Neural crest cell (in vitro differentiated cells): ENCODE results near the gene PAOX. TPM values are rescaled to one million over a fixed set of nuclear protein-coding genes. Genes with fewer than 3 reads are reported as not detected.

Source experiments
- DNase-seq: peaks from one replicate; pipeline ENCODE4 v3.0.0; 2021; ENCODE audit warnings: low read depth, mixed read lengths, low spot score
- H3K27ac Mint-ChIP-seq: one replicate; pipeline ENCODE4 v1.8.0; 2021; ENCODE audit warnings: mild to moderate bottlenecking, mixed read lengths; ENCODE audit not compliant: unreplicated experiment
- H3K27me3 Mint-ChIP-seq: 2 replicates; pipeline ENCODE4 v1.8.0; 2021; ENCODE audit warnings: low read depth, mild to moderate bottlenecking, mixed read lengths
- H3K36me3 Mint-ChIP-seq: 2 replicates; pipeline ENCODE4 v1.8.0; 2021; ENCODE audit warnings: low read depth, mild to moderate bottlenecking, mixed read lengths
- H3K4me1 Mint-ChIP-seq: 2 replicates; pipeline ENCODE4 v1.8.0; 2021; ENCODE audit warnings: mixed read lengths
- H3K4me3 Mint-ChIP-seq: one replicate; pipeline ENCODE4 v1.8.0; 2021; ENCODE audit warnings: mild to moderate bottlenecking, mixed read lengths
- H3K9me3 Mint-ChIP-seq: 2 replicates; pipeline ENCODE4 v1.8.0; 2021; ENCODE audit warnings: mixed read lengths
- total RNA-seq: library from RNA; stranded (reverse); gene quantifications from 2 replicates; pipeline ENCODE4 v1.2.1, GENCODE V29; 2021
- TF ChIP-seq, protein P1 (sequence below): fragments of 200-600 bp; sonication (generic); conservative IDR thresholded peaks from 2 replicates; pipeline ENCODE4 v1.5.0; 2021; ENCODE audit warnings: antibody characterized with exemption, mild to moderate bottlenecking

PAOX gene
- total RNA-seq, 1 donor from 2014 or later, result 9.7 TPM

DNA sequence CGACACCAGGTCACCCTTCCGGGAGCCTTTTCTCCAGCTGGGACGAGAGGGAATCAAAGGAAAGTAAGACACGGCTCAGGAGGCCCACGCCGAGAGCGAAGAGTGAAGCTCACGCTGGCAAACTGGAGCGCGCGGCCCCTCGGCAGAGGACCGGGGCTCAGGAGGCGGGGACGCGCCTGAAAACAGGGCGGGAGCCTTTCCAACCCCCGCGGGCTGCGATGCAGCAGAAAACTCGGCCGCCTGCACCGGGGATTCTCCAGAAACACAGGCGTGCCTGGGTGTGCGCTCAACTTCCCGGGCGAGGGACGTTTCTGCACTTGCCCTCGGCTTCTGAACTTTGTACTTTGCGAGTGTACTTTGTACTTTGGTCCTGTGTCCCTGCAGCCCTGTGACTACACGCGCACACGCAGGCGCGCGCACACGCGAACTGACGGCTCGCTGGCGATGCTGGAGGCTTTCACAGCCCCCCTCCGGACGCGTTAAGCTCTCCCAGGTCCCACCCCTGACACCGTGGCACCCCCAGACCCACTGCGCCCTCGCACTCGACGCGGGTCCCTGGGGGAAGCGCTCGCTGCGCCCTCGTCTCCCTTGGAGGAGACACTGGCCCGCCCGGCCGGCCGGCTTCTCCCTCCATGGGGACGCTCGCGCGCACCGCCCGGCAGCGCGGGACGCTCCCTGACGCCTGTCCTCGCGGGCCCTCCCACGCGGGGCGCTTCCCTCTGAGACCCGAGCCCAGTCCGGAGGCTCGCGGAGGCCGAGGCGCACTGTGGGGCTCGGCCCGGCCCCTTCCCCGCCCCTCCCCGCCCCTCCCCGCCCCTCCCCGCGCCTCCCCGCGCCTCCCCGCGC is 588 bp upstream of the PAOX start:
- no peak overlapping the region for H3K27ac Mint-ChIP-seq

DNA sequence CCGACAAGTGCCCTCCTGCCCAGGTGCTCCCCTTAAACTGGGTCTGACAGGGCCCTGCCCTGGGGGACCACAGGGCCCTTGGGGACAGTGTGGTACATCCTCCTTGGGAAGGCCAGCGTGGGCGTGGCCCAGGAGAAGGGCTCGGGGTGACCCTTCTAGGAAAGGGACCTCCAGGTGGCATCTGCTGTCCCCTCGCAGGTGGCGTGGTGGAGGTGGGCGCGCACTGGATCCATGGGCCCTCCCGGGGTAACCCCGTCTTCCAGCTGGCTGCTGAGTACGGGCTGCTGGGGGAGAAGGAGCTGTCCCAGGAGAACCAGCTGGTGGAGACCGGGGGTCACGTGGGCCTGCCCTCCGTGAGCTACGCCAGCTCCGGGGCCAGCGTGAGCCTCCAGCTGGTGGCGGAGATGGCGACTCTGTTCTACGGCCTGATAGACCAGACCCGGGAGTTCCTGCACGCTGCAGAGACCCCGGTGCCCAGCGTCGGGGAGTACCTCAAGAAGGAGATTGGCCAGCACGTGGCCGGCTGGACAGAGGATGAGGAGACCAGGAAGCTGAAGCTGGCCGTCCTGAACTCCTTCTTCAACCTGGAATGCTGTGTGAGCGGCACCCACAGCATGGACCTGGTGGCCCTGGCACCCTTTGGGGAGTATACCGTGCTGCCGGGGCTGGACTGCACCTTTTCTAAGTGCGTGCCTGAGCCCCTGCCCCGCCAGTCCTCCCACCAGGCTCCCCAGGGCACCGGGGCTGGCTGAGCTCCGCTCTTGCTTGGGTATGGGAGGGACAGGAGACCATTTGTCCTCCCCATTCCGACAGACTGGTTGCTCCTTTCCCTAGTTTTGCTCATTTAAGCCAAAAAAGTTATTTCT is 972 bp downstream of the PAOX start:
- Mint-ChIP-seq H3K27me3 (peaks cover 4% of the 10 kb centered on the region), H3K4me1 (peaks cover 15% of the 10 kb centered on the region), H3K36me3 (no peaks in the 10 kb centered on the region), H3K9me3 (no peaks in the 10 kb centered on the region), H3K4me3 (peak overlapping the region; percentile 36), H3K27ac (no peak overlapping the region)
- TF ChIP-seq, protein P1, sequence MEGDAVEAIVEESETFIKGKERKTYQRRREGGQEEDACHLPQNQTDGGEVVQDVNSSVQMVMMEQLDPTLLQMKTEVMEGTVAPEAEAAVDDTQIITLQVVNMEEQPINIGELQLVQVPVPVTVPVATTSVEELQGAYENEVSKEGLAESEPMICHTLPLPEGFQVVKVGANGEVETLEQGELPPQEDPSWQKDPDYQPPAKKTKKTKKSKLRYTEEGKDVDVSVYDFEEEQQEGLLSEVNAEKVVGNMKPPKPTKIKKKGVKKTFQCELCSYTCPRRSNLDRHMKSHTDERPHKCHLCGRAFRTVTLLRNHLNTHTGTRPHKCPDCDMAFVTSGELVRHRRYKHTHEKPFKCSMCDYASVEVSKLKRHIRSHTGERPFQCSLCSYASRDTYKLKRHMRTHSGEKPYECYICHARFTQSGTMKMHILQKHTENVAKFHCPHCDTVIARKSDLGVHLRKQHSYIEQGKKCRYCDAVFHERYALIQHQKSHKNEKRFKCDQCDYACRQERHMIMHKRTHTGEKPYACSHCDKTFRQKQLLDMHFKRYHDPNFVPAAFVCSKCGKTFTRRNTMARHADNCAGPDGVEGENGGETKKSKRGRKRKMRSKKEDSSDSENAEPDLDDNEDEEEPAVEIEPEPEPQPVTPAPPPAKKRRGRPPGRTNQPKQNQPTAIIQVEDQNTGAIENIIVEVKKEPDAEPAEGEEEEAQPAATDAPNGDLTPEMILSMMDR, result no peak
- DNase-seq, result no peak

More for the DNA sequence above, 588 bp upstream of the PAOX start:
- peak; percentile 53 for DNase-seq
- TF ChIP-seq, protein P1, result no peak
- Mint-ChIP-seq H3K4me3 (peak overlapping the region; percentile 85), H3K27me3 (peaks cover 4% of the 10 kb centered on the region), H3K9me3 (no peaks in the 10 kb centered on the region), H3K4me1 (peaks cover 27% of the 10 kb centered on the region), H3K36me3 (no peaks in the 10 kb centered on the region)

DNA sequence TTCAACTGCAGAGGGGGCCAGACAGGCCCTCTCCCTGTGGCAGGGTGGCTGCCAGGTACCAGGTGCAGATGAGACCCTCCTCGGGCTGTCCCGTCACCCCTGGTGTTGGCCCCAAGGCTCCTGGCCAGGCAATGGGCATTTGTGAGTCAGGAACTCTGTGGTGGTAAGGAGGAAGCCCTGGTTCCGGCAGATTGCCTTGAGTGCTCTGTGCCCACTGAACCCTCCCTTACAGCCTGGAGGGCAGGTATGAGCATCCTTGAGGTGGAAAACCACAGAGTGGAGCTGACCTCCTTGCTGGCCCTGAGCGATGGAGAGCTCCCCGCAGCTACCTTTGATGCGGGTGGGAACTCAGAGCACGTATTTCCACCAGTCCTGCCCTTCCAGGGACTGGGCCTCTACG is 2.0 kb downstream of the PAOX start:
- no peak for DNase-seq
- Mint-ChIP-seq H3K4me1 (peaks cover 6% of the 10 kb centered on the region), H3K4me3 (peak overlapping the region; percentile 36), H3K36me3 (no peaks in the 10 kb centered on the region), H3K9me3 (no peaks in the 10 kb centered on the region), H3K27me3 (peaks cover 4% of the 10 kb centered on the region), H3K27ac (no peak overlapping the region)
- TF ChIP-seq, protein P1, result no peak

DNA sequence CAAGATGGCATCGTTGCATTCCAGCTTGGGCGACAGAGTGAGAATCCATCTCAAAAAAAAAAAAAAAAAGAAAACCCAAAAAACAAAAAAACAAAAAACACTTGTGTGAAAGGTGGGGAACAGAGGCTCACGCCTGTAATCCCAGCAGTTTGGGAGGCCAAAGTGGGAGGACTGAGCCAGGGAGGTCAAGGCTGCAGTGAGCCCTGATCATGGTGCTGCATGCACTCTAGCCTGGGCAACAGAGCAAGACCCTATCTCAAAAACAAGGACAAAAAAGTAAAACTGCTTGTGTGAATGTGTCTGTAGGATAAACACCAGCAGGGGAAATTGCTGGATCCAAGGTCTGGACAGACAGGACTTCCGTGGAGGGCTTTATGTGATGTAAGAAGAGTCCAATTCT is 4.5 kb downstream of the PAOX start:
- Mint-ChIP-seq H3K27me3 (no peaks in the 10 kb centered on the region), H3K4me1 (peaks cover 6% of the 10 kb centered on the region), H3K27ac (no peak overlapping the region), H3K36me3 (no peaks in the 10 kb centered on the region), H3K9me3 (no peaks in the 10 kb centered on the region), H3K4me3 (no peak overlapping the region)
- TF ChIP-seq, protein P1, result no peak
- DNase-seq, result no peak

DNA sequence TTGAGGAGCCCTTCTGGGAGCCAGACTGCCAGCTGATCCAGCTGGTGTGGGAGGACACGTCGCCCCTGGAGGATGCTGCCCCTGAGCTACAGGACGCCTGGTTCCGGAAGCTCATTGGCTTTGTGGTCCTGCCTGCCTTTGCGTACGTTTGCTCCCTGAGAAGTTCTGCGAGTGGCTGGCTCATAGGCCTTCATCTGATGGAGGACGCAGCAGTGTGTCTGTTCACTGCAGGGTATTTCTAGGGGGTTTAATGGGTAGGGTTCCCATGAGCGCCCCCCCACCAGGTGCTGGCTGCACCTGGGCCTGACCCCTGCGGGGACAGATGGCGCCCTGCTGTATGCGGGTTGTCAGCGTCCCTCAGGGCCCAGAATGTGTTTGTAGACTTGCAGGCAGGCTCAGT is 5.0 kb downstream of the PAOX start:
- no peak overlapping the region for H3K27ac Mint-ChIP-seq
- DNase-seq, result no peak
- H3K4me3 Mint-ChIP-seq, result no peak overlapping the region
- no peaks in the 10 kb centered on the region for H3K9me3 Mint-ChIP-seq
- no peaks in the 10 kb centered on the region for H3K27me3 Mint-ChIP-seq
- H3K36me3 Mint-ChIP-seq, result no peaks in the 10 kb centered on the region
- TF ChIP-seq, protein P1, result no peak
- peaks cover 6% of the 10 kb centered on the region for H3K4me1 Mint-ChIP-seq
